ENCODE data around the gene MICU2. TPM values are rescaled to one million over a fixed set of nuclear protein-coding genes. Genes with fewer than 3 reads are reported as not detected.

The MICU2 gene
- total RNA-seq, 4 donors from 2014 or later = 50.8 to 108 (median 77.4) TPM

DNA sequence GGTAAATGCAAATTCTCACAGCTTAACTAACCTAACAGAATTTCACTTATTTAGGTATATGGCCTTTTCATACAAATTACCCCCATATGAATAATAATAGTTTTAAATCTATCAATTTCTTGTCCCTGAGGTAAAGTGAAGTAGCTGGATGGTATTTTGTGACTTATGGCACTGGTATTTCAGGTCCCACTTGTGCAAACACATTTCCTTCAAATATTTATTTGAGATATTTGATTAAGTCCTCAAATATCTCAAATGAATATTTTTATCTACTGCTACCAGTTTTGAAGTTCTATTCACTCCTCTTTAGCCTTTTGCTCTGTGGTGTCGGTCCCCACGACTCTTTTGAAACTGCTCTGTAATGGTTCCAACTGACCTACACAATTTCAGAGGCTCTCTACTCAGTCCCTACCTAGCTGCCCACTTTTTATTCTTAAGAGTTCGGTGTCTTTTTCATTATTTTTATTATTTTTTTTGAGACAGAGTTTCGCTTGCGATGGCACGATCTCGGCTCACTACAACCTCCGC is 85.3 kb downstream of the MICU2 start:
- H3K4me3 ChIP-seq (ENCODE audit: low read depth, poor library complexity, severe bottlenecking) = no peak overlapping the region
- TF ChIP-seq, protein P1, sequence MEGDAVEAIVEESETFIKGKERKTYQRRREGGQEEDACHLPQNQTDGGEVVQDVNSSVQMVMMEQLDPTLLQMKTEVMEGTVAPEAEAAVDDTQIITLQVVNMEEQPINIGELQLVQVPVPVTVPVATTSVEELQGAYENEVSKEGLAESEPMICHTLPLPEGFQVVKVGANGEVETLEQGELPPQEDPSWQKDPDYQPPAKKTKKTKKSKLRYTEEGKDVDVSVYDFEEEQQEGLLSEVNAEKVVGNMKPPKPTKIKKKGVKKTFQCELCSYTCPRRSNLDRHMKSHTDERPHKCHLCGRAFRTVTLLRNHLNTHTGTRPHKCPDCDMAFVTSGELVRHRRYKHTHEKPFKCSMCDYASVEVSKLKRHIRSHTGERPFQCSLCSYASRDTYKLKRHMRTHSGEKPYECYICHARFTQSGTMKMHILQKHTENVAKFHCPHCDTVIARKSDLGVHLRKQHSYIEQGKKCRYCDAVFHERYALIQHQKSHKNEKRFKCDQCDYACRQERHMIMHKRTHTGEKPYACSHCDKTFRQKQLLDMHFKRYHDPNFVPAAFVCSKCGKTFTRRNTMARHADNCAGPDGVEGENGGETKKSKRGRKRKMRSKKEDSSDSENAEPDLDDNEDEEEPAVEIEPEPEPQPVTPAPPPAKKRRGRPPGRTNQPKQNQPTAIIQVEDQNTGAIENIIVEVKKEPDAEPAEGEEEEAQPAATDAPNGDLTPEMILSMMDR (IDR thresholded peaks at IDR 0.05) = no peak
- TF ChIP-seq POLR2A (IDR thresholded peaks at IDR 0.05) = no peak
- WGBS, 2 donors = 96% methylated on average over 8 of the region's 8 CpGs
- intact Hi-C loops (cut with DNase I; ENCODE audit: low total_unique reads) = no loop called here
- DNase-seq (ENCODE audit: low spot score in 2 of 2) = no peak

DNA sequence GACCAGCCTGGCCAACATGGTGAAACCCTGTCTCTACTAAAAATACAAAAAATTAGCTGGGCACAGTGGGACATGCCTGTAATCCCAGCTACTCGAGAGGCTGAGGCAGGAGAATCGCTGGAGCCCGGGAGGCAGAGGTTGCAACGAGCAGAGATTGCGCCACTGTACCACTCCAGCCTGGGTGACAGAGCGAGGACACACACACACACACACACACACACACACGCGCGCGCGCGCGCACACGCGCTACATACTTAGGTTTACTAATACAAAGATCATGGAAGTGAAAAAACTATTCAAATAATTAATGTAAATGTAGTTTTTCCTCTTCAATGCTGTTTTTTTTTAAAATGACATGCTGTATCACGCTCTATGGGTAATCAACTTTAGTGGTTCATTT is 86.4 kb downstream of the MICU2 start:
- no peak for TF ChIP-seq POLR2A (IDR thresholded peaks at IDR 0.05)
- TF ChIP-seq, protein P1 (IDR thresholded peaks at IDR 0.05) = no peak
- DNase-seq (ENCODE audit: low spot score in 2 of 2) = no peak
- 90 to 94% methylated on average over 16 of the region's 16 CpGs for WGBS, 2 donors
- intact Hi-C loops (cut with DNase I; ENCODE audit: low total_unique reads) = no loop called here
- H3K4me3 ChIP-seq (ENCODE audit: low read depth, poor library complexity, severe bottlenecking) = no peak overlapping the region

DNA sequence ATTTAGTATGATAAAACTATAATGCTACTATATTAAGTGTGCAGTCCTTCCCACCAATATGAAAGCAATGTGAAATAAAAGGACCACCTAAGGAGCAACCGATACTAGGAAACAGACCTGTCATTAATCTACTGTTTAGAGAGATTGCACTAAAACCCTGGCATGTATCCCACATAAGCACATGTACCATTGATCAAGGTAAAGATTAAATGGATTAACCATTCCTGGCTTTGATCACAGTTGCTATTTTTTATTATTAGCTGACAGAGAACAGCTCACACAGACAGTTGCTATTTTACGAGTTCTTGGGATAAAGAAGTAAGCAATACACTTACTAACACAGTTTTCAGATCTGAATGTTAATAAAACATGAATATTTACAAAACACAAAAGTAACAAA is 87.2 kb downstream of the MICU2 start:
- intact Hi-C loops (cut with DNase I; ENCODE audit: low total_unique reads) = no loop called here
- WGBS, 2 donors = 71 to 78% methylated on average over 2 of the region's 2 CpGs
- DNase-seq (ENCODE audit: low spot score in 2 of 2) = no peak
- TF ChIP-seq, protein P1 (IDR thresholded peaks at IDR 0.05) = no peak
- TF ChIP-seq POLR2A (IDR thresholded peaks at IDR 0.05) = no peak
- no peak overlapping the region for H3K4me3 ChIP-seq (ENCODE audit: low read depth, poor library complexity, severe bottlenecking)

DNA sequence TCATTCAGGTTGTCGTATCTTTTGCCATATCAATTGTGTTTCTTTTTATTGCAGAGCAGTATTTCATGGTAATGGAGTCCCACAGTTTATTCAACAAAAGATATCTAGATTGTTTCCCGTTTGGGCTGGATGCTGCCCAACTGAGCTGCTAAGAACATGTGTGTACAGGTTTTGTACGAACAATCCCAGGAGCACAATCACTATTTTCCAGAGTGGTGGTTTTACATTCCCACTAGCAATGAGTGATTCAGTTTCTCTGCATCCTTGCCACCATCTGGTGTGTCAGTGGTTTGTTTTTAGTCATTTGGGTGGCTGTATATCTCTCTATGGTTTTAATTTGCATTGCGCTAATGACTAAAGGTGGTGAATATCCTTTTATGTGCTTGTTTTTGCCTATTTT is 92.1 kb downstream of the MICU2 start:
- no peak for DNase-seq (ENCODE audit: low spot score in 2 of 2)
- 45 to 50% methylated on average over 4 of the region's 4 CpGs for WGBS, 2 donors
- no peak overlapping the region for H3K4me3 ChIP-seq (ENCODE audit: low read depth, poor library complexity, severe bottlenecking)
- TF ChIP-seq, protein P1 (IDR thresholded peaks at IDR 0.05) = no peak
- TF ChIP-seq POLR2A (IDR thresholded peaks at IDR 0.05) = no peak
- intact Hi-C loops (cut with DNase I; ENCODE audit: low total_unique reads) = no loop called here

DNA sequence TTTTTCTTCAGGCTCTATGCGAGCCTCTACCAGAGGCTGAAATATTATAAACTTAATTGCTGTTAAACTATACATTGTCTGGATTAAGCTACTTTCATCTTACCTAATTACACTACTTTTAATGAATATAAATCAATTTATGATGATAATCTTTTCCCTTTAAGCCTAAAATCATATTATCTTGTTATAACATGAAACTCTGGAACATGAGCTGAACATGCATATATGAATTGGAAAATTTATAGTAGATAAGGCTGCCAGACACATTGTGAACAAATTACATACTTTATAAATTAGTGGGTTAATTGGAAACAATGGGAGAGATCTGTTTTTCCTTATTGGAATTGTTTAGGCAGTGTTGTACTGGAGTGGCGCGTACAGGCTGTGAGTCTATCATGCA is 99.6 kb downstream of the MICU2 start:
- WGBS, 2 donors = 69 to 86% methylated on average over 3 of the region's 3 CpGs
- H3K4me3 ChIP-seq (ENCODE audit: low read depth, poor library complexity, severe bottlenecking) = no peak overlapping the region
- TF ChIP-seq, protein P1 (IDR thresholded peaks at IDR 0.05) = no peak
- TF ChIP-seq POLR2A (IDR thresholded peaks at IDR 0.05) = no peak
- no peak for DNase-seq (ENCODE audit: low spot score in 2 of 2)
- intact Hi-C loops (cut with DNase I; ENCODE audit: low total_unique reads) = no loop called here

DNA sequence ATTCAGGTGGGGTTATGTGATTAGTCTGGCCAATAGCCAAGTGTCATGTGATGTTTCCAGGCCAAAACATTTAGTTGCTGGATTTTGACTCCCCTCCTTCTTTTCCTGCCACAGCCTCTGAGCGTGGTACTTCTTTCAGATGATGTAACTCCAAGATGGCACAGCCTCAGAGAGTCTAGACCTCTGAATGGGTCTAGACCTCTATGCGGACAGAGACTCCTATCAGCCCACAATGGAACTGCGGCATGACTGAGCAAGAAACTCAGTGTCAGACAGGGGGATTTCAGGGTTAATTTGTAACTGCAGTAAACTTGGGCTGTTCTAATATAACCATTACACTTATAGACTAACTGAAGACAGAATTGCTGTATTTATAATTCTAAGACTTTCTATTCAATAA is 102.3 kb downstream of the MICU2 start:
- TF ChIP-seq, protein P1 (IDR thresholded peaks at IDR 0.05) = no peak
- TF ChIP-seq POLR2A (IDR thresholded peaks at IDR 0.05) = no peak
- intact Hi-C loops (cut with DNase I; ENCODE audit: low total_unique reads) = no loop called here
- WGBS, 2 donors = 97 to 98% methylated on average over 3 of the region's 3 CpGs
- H3K4me3 ChIP-seq (ENCODE audit: low read depth, poor library complexity, severe bottlenecking) = no peak overlapping the region
- no peak for DNase-seq (ENCODE audit: low spot score in 2 of 2)
